ENCODE measurements around the gene OTUB2. TPM values are rescaled to one million over a fixed set of nuclear protein-coding genes. Genes with fewer than 3 reads are reported as not detected.

Gene OTUB2
- total RNA-seq, 1 experiment from 2014 or later, result 22.2 TPM

DNA sequence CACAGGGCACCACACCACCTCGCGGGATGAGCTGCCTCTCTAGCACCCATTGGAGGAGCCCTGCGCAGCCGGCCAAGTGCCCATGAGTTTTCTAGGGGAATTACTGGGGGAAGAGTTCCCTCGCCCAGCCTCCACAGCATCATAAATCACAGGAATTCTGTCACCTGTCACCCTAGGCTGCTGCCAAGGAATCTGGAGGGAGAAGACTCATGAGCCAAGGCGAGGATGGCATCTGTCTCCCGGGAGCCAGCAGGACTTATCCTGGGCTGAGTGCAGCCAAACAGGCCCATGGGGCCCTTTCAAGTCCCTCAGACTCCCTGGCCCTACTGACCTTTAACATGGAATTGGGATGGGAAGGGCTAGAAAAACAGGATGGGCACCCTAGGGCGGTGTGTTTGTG, 7.8 kb upstream of the OTUB2 start:
- Mint-ChIP-seq H3K27ac (ENCODE audit: unreplicated experiment) (no peak overlapping the region), H3K4me3 (ENCODE audit: low read depth, unreplicated experiment) (no peak overlapping the region), H3K9me3 (ENCODE audit: low read depth, unreplicated experiment) (no peaks in the 10 kb centered on the region), H3K4me1 (ENCODE audit: low read depth, unreplicated experiment) (peaks cover 59% of the 10 kb centered on the region), H3K27me3 (ENCODE audit: unreplicated experiment) (no peaks in the 10 kb centered on the region), H3K36me3 (ENCODE audit: insufficient read depth, unreplicated experiment) (peaks cover 13% of the 10 kb centered on the region)
- intact Hi-C loops (cut with micrococcal nuclease; ENCODE audit: unreplicated experiment), result no loop called here
- no peak for DNase-seq
- no TSS peak for BruUV-seq (replicated peaks)
- CTCF ChIA-PET, result interaction anchor here (1.4 kb wide), 1 partner anchor 18 kb away, joined by 3 read pairs; no protein-coding TSS in a partner anchor
- TF ChIP-seq, protein P1, sequence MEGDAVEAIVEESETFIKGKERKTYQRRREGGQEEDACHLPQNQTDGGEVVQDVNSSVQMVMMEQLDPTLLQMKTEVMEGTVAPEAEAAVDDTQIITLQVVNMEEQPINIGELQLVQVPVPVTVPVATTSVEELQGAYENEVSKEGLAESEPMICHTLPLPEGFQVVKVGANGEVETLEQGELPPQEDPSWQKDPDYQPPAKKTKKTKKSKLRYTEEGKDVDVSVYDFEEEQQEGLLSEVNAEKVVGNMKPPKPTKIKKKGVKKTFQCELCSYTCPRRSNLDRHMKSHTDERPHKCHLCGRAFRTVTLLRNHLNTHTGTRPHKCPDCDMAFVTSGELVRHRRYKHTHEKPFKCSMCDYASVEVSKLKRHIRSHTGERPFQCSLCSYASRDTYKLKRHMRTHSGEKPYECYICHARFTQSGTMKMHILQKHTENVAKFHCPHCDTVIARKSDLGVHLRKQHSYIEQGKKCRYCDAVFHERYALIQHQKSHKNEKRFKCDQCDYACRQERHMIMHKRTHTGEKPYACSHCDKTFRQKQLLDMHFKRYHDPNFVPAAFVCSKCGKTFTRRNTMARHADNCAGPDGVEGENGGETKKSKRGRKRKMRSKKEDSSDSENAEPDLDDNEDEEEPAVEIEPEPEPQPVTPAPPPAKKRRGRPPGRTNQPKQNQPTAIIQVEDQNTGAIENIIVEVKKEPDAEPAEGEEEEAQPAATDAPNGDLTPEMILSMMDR (IDR thresholded peaks at IDR 0.05; ENCODE audit: unreplicated experiment), result no peak

DNA sequence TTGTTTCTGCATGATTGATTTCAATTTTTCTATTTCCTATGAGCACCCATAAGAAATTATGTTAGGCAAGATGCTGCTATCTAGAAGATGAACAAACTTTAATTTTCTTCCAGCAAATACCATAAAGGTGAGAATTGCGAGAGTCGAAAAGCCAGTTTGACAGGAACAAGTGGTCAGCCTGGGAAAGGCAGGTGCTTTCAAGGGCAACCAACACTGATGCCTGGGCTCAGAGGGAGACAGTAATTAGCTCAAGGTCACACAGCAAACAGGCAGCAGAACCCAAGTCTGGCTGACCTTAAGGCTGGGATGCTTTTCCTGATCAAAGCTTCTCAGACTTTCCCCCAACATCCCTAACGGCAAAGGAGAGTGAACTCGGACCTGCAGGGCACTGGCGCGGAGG, 6.8 kb upstream of the OTUB2 start:
- TF ChIP-seq, protein P1 (IDR thresholded peaks at IDR 0.05; ENCODE audit: unreplicated experiment), result no peak
- Mint-ChIP-seq H3K36me3 (ENCODE audit: insufficient read depth, unreplicated experiment) (peaks cover 13% of the 10 kb centered on the region), H3K9me3 (ENCODE audit: low read depth, unreplicated experiment) (no peaks in the 10 kb centered on the region), H3K4me1 (ENCODE audit: low read depth, unreplicated experiment) (peaks cover 62% of the 10 kb centered on the region), H3K27me3 (ENCODE audit: unreplicated experiment) (no peaks in the 10 kb centered on the region), H3K4me3 (ENCODE audit: low read depth, unreplicated experiment) (no peak overlapping the region), H3K27ac (ENCODE audit: unreplicated experiment) (no peak overlapping the region)
- BruUV-seq (replicated peaks), result no TSS peak
- intact Hi-C loops (cut with micrococcal nuclease; ENCODE audit: unreplicated experiment), result loop anchor here (1.0 kb wide), 1 partner anchor 45 kb away; no protein-coding TSS in a partner anchor
- DNase-seq, result peak; percentile 58
- CTCF ChIA-PET, result interaction anchor here (1.1 kb wide), 1 partner anchor 9 kb away, joined by 5 read pairs; no protein-coding TSS in a partner anchor

DNA sequence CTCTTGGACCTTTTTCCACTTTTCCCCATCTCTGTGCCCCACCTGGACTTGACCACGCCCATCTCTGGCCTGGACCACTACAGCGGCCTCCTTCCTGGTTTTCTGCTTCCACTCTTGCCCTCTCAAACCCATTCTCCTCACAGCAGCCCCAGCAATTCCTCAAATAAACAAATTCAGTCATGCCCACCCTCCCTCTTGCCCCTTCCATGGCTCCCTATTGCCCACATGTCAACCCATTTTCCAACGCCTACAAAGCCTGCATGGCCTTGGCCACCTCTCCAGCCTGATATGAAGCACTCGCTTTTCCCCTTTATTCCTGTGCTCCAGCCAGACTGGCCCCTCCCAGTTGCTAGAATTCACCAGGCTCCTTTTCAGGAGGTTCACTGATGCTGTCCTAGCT, 5.9 kb upstream of the OTUB2 start:
- peak overlapping the region; percentile 40 for H3K27ac Mint-ChIP-seq (ENCODE audit: unreplicated experiment)
- intact Hi-C loops (cut with micrococcal nuclease; ENCODE audit: unreplicated experiment), result no loop called here
- TF ChIP-seq, protein P1 (IDR thresholded peaks at IDR 0.05; ENCODE audit: unreplicated experiment), result no peak
- no peaks in the 10 kb centered on the region for H3K27me3 Mint-ChIP-seq (ENCODE audit: unreplicated experiment)
- no peak for DNase-seq
- CTCF ChIA-PET, result interaction anchor here (1.2 kb wide), 1 partner anchor 368 kb away, joined by 3 read pairs; the partner anchor contains the start of gene SERPINA1
- peaks cover 55% of the 10 kb centered on the region for H3K4me1 Mint-ChIP-seq (ENCODE audit: low read depth, unreplicated experiment)
- no peaks in the 10 kb centered on the region for H3K9me3 Mint-ChIP-seq (ENCODE audit: low read depth, unreplicated experiment)
- no TSS peak for BruUV-seq (replicated peaks)
- H3K4me3 Mint-ChIP-seq (ENCODE audit: low read depth, unreplicated experiment), result no peak overlapping the region
- peaks cover 13% of the 10 kb centered on the region for H3K36me3 Mint-ChIP-seq (ENCODE audit: insufficient read depth, unreplicated experiment)

DNA sequence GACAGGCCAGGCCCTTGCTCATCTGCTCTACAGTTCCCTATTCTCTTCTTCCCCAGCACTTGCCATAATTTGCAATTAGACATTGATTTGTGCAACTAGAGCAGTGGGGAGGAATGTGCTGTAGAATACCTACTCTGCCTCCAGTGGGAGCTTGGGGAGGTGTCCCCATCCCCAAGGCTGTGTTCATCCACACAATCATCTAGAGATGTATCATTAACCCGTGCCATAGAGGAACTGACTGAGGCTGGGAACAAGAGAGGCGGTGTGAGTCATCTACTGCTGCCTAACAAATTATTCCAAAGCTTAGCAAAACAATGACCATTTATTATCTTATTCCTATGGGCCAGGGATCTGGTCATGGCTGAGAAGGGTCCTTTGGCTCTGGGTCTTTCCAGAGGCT, 5.1 kb upstream of the OTUB2 start:
- Mint-ChIP-seq H3K36me3 (ENCODE audit: insufficient read depth, unreplicated experiment) (peaks cover 18% of the 10 kb centered on the region), H3K27ac (ENCODE audit: unreplicated experiment) (no peak overlapping the region), H3K27me3 (ENCODE audit: unreplicated experiment) (no peaks in the 10 kb centered on the region), H3K9me3 (ENCODE audit: low read depth, unreplicated experiment) (no peaks in the 10 kb centered on the region), H3K4me1 (ENCODE audit: low read depth, unreplicated experiment) (peaks cover 60% of the 10 kb centered on the region), H3K4me3 (ENCODE audit: low read depth, unreplicated experiment) (no peak overlapping the region)
- no TSS peak for BruUV-seq (replicated peaks)
- CTCF ChIA-PET, result interaction anchor here (1.2 kb wide), 2 partner anchors 150 to 368 kb away, joined by 3 read pairs; partner anchors contain the start of gene SERPINA1
- TF ChIP-seq, protein P1 (IDR thresholded peaks at IDR 0.05; ENCODE audit: unreplicated experiment), result no peak
- intact Hi-C loops (cut with micrococcal nuclease; ENCODE audit: unreplicated experiment), result no loop called here
- DNase-seq, result peak; percentile 49

Data from Calu3 (cell line).